Right ventricle myocardium inferior (tissue), 1 donor: ENCODE results near the gene TMEM129. TPM values are rescaled to one million over a fixed set of nuclear protein-coding genes. Genes with fewer than 3 reads are reported as not detected.
"Not testable (repeated sequence)": the region's sequence is repeated elsewhere in the genome, so short reads cannot be mapped to it uniquely, and the experiment has no call there.

ENCODE experiments used
- ATAC-seq: fragments of 200-7000 bp; cut with Tn5 transposase; one replicate; pipeline ENCODE4 v1.9.1; 2020; ENCODE audit warnings: mild to moderate bottlenecking, moderate library complexity
- DNase-seq: peaks from one replicate; pipeline ENCODE4 v3.0.0; 2021; ENCODE audit errors: missing footprints
- intact Hi-C: fragments of 100-400 bp; cut with DNase I; formaldehyde crosslinking; loops from one replicate; pipeline ENCODE4 v1.11.0; 2022
- total RNA-seq: library from RNA; stranded (reverse); fragmentation: NEBNext Ultra II Directional; extraction: Animal tissue kit (Norgen Biotek cat#: 25700); gene quantifications from one replicate; pipeline ENCODE4 v1.2.1, GENCODE V29; 2021
- donor health status: DM: no; HTN: yes; CAD: no; lungs with severe emphysema.

TMEM129 gene
- total RNA-seq, 1 donor from 2014 or later: 26.3 TPM

DNA sequence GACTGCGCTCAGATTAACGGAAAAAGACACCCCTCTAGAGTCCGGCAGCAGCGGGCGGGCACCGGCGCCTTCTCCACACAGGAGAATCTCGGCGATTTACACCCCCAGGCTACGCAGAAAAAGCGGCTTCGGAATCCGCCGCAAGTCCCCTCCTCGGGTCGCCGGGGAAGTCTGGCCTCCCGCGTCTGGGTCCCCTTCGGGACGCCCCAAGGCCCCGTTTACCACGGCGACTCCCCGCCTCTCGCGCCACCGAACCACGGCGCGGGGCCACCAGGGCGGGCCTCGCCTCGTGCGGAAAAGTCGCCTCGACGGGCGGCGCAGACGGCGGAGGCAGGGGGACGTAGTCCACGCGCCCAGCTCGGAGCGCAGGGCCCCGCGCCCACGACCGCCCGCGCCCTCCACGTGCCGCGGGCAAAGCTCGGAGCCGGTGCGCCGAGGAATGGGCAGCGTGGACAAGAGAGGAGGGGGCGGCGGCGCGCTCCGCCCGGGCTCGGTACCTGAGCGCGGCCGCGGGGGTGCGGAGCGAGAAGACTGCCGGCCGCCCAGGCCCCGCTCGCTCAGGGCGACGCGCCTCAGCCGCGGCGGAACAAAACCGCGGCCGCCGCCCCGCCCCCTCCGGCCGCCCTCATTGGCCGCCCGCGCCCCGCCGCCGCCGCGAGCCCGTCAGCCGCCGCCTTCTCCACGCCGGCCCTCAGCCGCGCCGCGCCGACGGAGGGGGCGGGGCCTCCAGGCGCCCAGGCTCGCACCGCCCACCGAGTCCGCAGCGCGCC lies 37.2 kb downstream of the TMEM129 start, which contains the start of gene FAM53A:
Gene FAM53A, minus strand, starts transcription at position 578 of the 770 bp plus-strand sequence. CDS start 15,572 bp downstream, outside the sequence.
- intact Hi-C loops: no loop called here
- peak; percentile 97 for DNase-seq
- ATAC-seq: peak; percentile 98

DNA sequence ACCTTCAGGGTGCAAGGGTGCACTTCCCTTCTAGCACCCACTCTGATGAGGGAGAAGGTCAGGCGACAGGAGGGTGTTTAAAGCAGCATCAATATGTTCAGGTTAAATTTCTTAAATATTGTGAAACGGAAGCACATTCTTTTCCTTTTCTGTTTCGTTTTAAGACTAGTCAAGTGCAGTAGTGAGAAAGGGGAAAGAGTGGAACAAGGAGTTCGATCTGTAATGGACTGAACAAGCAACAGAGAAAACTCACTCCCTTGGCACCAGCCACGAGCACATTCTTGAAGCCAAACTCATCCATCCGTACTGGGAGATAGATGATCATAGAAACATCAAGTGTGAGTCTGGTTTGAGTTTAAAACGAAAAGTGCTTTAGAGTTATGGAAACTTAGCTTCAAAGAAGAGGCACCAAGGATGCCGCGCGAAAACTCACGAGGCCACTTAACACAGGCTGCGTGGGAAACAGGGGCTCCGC lies 37.8 kb downstream of the TMEM129 start:
- ATAC-seq (no peak), DNase-seq (no peak)
- intact Hi-C loops: no loop called here

DNA sequence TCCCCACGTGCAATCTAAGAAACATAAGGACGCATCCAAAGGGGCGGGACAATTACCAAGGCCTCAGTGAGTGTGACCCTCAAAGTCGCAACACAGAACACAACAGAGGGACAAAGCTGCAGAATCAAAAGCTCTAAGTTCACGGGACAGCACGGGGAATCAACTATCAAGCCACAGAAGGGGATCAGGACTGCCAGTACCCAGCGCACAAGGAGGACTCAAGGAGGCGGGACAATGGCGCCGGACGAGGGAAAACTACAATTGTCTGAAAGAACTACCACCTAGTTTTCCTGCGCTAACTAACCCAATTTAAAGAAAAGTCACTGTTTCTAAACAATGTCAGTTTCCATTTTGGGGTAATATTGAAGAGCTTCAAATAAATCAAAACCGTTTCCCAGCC lies 38.3 kb downstream of the TMEM129 start:
- intact Hi-C loops: no loop called here
- DNase-seq (peak; percentile 62), ATAC-seq (no peak)

DNA sequence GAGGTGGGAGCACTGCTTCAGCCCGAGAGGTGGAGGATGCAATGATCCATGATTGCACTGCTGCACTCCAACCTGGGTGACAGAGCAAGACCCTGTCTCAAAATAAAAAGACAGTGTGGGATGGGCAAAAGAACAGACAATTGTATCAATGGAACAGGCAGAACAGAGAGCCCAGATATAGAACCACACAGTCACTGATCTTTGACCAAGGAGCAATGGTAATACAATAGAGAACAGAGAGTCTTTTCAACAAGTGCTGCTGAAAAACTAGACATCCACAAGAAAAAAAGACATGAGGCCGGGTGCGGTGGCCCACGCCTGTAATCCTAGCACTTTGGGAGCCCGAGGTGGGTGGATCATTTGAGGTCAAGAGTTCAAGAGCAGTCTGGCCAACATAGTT lies 42.9 kb downstream of the TMEM129 start:
- intact Hi-C loops: no loop called here
- ATAC-seq: no peak
- DNase-seq: no peak

DNA sequence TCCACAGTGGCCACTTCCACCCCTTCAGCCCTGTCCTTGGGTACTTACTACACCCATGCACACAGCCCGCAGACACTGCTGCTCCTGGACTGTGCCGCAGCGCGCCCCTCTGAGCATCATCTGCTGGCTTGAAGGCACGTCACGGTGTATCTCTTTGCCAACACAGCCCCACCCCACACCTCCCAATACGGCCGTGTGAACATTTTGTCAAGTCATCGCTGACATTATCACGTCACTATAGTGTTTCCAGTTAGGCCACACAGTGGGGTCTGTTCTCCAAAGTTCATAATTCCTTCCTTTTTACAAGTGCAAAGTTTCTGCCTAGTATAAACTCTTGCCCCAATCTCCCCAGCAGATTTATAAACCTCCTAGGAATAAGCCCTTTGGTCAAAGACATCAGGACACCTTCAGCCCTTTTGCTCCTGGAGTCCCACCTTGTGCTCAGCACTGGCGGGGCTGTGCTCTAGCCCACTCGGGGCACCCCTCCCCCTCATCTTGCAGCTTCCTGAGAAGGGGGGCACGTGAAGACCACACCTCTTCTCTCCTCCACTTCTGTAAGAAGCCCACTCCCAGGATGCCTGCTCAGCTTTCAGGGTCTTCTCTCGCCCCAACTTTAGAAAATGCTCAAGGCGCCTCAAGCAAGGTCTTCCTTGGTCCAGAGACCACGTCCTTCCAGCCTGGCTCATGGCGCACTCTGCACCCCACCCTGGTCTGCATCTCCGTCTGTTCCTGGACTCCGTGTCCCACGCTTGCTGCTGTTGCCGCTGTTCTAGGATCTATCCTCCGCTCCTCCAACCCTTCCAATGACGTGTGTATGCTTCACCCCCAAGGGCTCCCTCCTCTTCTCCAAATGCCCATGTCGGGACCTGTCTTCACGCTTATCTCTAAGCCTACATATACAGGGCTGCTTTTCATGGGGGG lies 44.3 kb downstream of the TMEM129 start:
- intact Hi-C loops: no loop called here
- DNase-seq (peak; percentile 11), ATAC-seq (no peak)

DNA sequence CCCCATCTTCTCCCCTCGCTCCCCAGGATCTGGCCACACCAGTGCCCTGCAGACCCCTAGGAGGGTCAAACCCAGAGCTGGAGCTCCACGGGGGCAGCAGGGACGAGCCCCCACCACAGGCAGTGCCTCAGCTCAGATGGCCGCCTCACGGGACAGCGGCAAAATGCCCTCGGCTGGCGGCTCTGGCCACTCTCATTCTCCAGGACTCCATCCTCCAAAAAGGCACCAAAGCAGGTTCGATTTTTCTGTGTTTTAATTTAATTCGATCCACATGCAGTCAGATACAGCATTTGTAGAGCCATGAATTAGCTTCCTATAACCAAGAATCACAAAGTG lies 45.4 kb downstream of the TMEM129 start:
- DNase-seq: peak; percentile 39
- no peak for ATAC-seq
- intact Hi-C loops: no loop called here

DNA sequence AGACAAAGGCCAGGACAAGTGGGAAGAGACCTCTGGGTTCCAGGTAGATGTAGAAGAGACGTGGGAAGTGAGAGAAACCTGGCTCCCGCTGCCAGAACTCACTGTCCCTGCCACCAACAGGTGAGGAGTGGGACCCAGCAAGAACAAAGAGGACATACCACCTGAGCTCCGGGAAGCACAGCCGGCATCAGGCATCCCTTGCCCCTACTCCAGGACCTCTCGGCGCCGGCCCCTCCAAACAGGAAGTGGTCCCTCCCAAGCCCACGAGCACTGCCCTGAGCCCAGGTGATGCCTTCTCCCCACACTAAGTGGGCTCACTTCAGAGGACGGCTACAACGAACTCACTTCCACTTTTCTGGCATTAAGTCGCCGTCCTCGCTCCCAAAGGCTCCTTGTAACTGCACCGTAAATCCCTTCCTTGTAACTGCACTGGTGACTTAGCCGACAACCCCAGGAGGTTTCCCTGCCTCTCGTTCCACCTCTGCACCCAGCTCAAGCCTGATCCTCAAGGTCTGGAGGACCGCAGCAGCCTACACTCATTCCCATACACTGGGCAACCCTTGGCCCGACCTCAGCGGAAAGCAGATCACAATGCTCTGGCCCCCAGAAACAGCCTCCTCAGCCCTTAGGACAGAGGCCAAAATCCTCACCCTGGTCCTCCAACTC lies 45.9 kb downstream of the TMEM129 start:
- DNase-seq: peak; percentile 62
- intact Hi-C loops: no loop called here
- no peak for ATAC-seq

DNA sequence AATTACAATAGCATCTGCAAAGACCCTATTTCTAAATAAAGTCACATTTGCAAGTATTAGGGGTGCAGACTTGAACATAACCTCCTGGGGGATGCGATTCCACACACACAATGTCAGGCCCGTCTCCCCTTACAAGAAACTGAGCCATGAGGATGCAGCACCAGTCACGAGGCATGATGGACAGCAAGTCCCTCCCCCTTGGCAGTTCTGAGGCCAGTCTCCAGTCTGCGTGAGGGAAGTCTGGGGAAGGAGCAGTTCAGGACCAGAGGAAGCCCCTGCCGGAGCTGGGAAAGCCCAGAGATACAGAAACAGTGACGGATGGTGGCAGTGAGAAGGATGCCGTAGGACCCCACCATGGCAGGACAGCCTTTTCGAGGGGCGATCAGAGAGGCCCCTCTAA lies 46.4 kb downstream of the TMEM129 start:
- intact Hi-C loops: no loop called here
- ATAC-seq (no peak), DNase-seq (peak; percentile 26)

DNA sequence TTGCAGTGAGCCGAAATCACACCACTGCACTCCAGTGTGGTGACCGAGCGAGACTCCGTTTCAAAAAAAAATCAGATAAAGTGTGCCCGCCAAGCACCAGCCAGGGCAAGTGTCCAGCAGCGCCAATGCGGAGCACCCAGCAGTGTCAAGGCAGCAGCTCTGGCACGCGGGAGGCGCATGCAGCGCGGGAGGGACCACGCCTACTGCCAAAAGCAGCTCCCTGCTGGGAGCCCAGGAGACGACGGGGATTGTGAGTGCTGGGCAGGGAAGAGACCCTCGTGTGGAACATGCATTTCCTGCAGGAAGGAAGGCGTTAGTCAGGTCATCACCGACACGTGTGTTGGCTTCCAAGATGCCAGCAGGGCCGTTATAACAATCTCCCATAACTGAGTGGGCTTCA lies 47.5 kb downstream of the TMEM129 start:
- intact Hi-C loops: no loop called here
- ATAC-seq (no peak), DNase-seq (peak; percentile 66)

DNA sequence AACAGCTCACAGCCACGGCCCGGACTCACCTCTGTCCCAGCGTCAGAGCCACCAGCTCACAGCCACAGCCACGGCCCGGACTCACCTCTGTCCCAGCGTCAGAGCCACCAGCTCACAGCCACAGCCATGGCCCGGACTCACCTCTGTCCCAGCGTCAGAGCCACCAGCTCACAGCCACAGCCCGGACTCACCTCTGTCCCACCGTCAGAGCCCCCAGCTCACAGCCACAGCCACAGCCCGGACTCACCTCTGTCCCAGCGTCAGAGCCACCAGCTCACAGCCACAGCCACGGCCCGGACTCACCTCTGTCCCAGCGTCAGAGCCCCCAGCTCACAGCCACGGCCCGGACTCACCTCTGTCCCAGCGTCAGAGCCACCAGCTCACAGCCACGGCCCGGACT lies 50.1 kb downstream of the TMEM129 start:
- intact Hi-C loops, ATAC-seq: not testable (repeated sequence)
- peak; percentile 37 for DNase-seq

DNA sequence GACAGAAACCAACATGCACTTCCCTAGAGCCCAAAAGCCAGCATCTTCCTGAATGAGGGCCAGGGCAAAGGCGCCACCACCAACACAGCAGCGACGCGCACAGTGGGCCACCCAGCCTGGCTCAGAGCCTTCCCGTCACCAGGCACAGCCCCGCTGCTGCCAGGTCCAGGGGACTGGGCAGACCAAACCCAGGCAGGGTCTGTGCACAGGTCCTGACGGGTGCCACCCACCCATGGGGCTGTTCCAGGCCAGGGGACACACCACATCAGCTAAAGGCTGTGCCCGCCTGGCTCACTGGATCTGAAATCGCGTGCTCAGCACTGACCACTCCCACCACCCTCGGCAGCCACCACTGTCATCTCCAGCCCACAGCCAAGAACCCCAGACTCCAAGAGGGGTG lies 50.8 kb downstream of the TMEM129 start:
- intact Hi-C loops: no loop called here
- ATAC-seq (no peak), DNase-seq (no peak)

DNA sequence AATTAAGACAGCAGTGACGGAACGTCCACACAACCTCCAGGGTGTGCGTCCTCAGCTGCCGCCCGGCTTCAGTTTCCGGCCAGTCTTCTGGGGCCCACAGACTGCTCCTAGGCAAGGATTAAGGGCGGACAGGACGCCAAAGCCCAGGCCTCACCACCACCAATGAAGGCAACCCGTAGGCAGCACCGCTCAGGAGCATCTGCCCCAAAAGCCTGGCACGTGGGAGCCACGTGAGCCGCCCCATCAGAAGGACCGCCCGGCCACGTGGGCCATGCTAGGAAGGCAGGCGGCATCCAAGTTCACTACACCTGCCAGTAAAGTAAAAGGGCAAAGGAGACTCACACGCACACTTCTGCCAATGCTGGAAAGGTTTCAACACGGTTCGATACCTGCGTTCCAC lies 51.3 kb downstream of the TMEM129 start:
- ATAC-seq (no peak), DNase-seq (no peak)
- intact Hi-C loops: no loop called here

DNA sequence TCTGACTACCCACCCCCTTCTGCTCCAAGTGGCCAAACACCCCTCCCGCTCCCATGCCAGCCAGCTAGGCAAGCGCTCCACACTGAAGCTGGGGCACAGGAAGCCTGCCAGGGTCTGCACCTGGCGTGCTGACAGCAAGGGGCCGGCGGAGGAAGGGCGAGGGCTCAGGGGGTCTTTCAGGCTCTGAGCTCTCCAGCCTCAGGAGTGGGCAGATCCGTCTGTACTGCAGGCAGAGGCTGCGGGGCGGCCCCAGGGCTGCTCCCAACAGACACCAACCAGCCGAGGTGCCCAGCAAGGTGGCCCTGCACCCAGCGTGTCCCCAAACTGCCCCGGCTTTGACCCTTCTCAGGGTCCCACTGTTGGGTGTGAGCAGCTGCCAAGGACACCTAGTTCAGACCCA lies 51.9 kb downstream of the TMEM129 start:
- DNase-seq (peak; percentile 40), ATAC-seq (no peak)
- intact Hi-C loops: no loop called here

DNA sequence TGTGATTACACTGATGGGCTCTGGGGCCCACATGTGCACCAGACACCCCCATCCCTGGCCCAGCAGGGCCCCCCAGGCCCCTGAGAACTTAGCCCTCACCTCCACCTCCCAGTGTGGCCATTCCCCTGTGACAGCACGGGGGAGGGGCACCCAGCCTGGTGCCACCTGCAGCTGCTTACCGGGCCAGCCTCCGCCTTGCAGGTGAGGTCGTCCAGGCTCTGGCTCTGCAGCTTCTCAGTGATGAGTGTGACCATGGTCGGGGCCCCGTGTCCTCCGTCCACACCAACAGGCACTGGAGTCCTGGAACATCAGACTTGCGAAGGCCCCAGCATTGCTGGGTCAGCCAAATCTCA lies 52.7 kb downstream of the TMEM129 start:
- intact Hi-C loops: no loop called here
- ATAC-seq (no peak), DNase-seq (peak; percentile 43)

DNA sequence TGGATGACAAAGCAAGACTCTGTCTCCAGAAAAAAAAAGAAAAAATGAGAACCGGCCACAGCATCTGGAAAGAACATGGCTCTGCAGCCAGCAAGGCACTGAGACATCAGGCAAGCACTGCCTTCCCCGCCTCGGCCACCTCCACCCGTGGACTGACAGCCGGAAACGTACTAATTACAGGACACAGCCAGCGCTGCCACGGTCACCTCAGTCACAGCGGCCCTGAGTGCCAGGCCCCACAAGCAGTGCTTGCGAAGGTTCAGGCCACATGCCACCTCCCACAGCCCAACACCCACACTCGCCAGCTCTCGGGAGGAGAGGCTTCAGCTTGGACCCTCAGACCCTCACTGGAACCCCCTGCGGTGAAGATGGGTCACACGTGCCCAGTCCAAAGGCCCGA lies 53.9 kb downstream of the TMEM129 start:
- ATAC-seq (peak; percentile 41), DNase-seq (peak; percentile 67)
- intact Hi-C loops: no loop called here

DNA sequence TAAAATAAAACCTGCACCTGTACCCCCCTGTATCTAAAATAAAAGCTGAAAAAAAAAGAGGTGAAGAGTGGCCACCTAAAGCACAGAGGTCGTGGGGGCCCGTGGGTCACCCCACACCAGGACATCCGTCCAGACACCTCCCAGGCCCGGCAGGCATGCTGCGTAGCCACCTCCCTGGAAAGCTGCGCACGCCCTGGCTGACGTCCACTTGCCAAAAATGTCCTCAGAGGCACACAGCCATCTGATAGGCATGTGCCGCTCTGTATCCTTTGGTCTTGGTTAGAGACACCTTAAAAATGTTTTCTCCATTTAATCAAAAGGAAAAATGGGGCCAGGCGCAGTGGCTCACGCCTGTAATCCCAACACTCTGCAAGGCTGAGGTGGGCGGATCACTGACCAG lies 54.7 kb downstream of the TMEM129 start:
- DNase-seq: peak; percentile 43
- ATAC-seq: peak; percentile 77

More for the DNA sequence above, 54.7 kb downstream of the TMEM129 start:
- intact Hi-C loops: no loop called here
